CD14-positive monocyte (primary cell): ENCODE measurements around the gene REEP2. TPM values are rescaled to one million over a fixed set of nuclear protein-coding genes. Genes with fewer than 3 reads are reported as not detected.

Source experiments
- DNase-seq, 3 donors: peaks; one replicate each; pipeline ENCODE4 v3.0.0-alpha.2; 2011 to 2022
- H2AFZ ChIP-seq: 2 replicates; pipeline ENCODE4 v1.6.0; 2012; ENCODE audit warnings: mild to moderate bottlenecking, low read depth, low read length, inconsistent platforms; ENCODE audit not compliant: insufficient read depth, poor library complexity, severe bottlenecking
- H3K27ac ChIP-seq, 2 donors: 1 replicate in 1 of 2; 2 replicates in 1 of 2; pipeline ENCODE4 v1.5.1; 2012 to 2013; ENCODE audit warnings: low read length in 2 of 2, control low read depth in 1 of 2, inconsistent platforms in 1 of 2, low read depth in 1 of 2, mild to moderate bottlenecking in 1 of 2
- H3K27me3 ChIP-seq, 2 donors: one replicate each; pipeline versions ENCODE4 v1.6.0 to v1.6.1; 2011 to 2013; ENCODE audit warnings: low read length in 2 of 2; ENCODE audit not compliant: control insufficient read depth in 2 of 2, insufficient read depth in 2 of 2
- H3K36me3 ChIP-seq, 2 donors: replicated peaks in 1 of 2; 1 replicate in 1 of 2; 2 replicates in 1 of 2; pipeline versions ENCODE4 v1.5.1 to v1.6.1; 2012 to 2013; ENCODE audit warnings: low read length in 2 of 2, control low read depth in 1 of 2, inconsistent platforms in 1 of 2, mild to moderate bottlenecking in 1 of 2; ENCODE audit not compliant: insufficient read depth in 2 of 2, control insufficient read depth in 1 of 2
- H3K4me1 ChIP-seq, 2 donors: 1 replicate in 1 of 2; 2 replicates in 1 of 2; pipeline versions ENCODE4 v1.5.1 to v1.6.1; 2012 to 2013; ENCODE audit warnings: low read length in 2 of 2, control low read depth in 1 of 2, inconsistent platforms in 1 of 2, mild to moderate bottlenecking in 1 of 2, moderate library complexity in 1 of 2; ENCODE audit not compliant: insufficient read depth in 2 of 2, control insufficient read depth in 1 of 2
- H3K4me2 ChIP-seq: replicated peaks from 2 replicates; pipeline ENCODE3; 2012; ENCODE audit warnings: low read length, moderate library complexity, mild to moderate bottlenecking; ENCODE audit not compliant: poor library complexity, severe bottlenecking; ENCODE audit errors: extremely low read depth
- H3K4me3 ChIP-seq, 3 experiments: fragments of 200-600 bp in 1 of 3; sonication (generic) in 1 of 3; replicated peaks in 1 of 3; 1 replicate in 2 of 3; 2 replicates in 1 of 3; pipeline ENCODE4 v1.5.1; 2011 to 2013; ENCODE audit warnings: low read length in 3 of 3, mild to moderate bottlenecking in 3 of 3, control low read depth in 2 of 3, low read depth in 2 of 3, inconsistent platforms in 1 of 3, moderate library complexity in 1 of 3
- H3K79me2 ChIP-seq: 2 replicates; pipeline ENCODE4 v1.6.0; 2012; ENCODE audit warnings: mild to moderate bottlenecking, control low read depth, inconsistent platforms, low read length, moderate library complexity; ENCODE audit not compliant: insufficient read depth
- H3K9ac ChIP-seq: 2 replicates; pipeline ENCODE4 v1.6.0; 2017; ENCODE audit warnings: low read length, mild to moderate bottlenecking; ENCODE audit not compliant: insufficient read depth, poor library complexity, severe bottlenecking
- H3K9me3 ChIP-seq, 2 donors: replicated peaks in 1 of 2; 1 replicate in 1 of 2; 2 replicates in 1 of 2; pipeline versions ENCODE4 v1.5.1 to v1.6.1; 2012 to 2013; ENCODE audit warnings: low read length in 2 of 2, control low read depth in 1 of 2; ENCODE audit not compliant: control insufficient read depth in 1 of 2, insufficient read depth in 1 of 2
- H4K20me1 ChIP-seq: 2 replicates; pipeline ENCODE4 v1.6.0; 2012; ENCODE audit warnings: mild to moderate bottlenecking, low read length, control low read depth, moderate library complexity; ENCODE audit not compliant: insufficient read depth
- H3K27ac Mint-ChIP-seq, 7 donors: one replicate each; pipeline ENCODE4 v1.8.0; 2020; ENCODE audit warnings: mild to moderate bottlenecking in 7 of 7, mixed read lengths in 7 of 7, moderate library complexity in 6 of 7, inconsistent platforms in 2 of 7
- H3K27me3 Mint-ChIP-seq, 3 donors: one replicate each; pipeline ENCODE4 v1.8.0; 2021 to 2022; ENCODE audit warnings: low read depth in 3 of 3, mild to moderate bottlenecking in 3 of 3, mixed read lengths in 3 of 3, moderate library complexity in 3 of 3, inconsistent platforms in 1 of 3
- H3K36me3 Mint-ChIP-seq, 2 donors: one replicate each; pipeline ENCODE4 v1.8.0; 2020; ENCODE audit warnings: mixed read lengths in 2 of 2, inconsistent platforms in 1 of 2, mild to moderate bottlenecking in 1 of 2
- H3K4me1 Mint-ChIP-seq: one replicate; pipeline ENCODE4 v1.8.0; 2020; ENCODE audit warnings: mild to moderate bottlenecking, mixed read lengths
- H3K4me3 Mint-ChIP-seq, 2 donors: one replicate each; pipeline ENCODE4 v1.8.0; 2020; ENCODE audit warnings: mild to moderate bottlenecking in 2 of 2, mixed read lengths in 2 of 2, moderate library complexity in 1 of 2
- H3K9me3 Mint-ChIP-seq, 7 donors: one replicate each; pipeline ENCODE4 v1.8.0; 2020 to 2022; ENCODE audit warnings: mixed read lengths in 7 of 7, mild to moderate bottlenecking in 6 of 7, moderate library complexity in 6 of 7, inconsistent platforms in 2 of 7
- CTCF ChIP-seq: fragments of 200-600 bp; IDR thresholded peaks from one replicate; pipeline ENCODE4 v1.8.0; 2022; ENCODE audit warnings: antibody characterized with exemption, mild to moderate bottlenecking
- WGBS: methylation state at CpG from one replicate; pipeline ENCODE4 v1.1.5; 2013; ENCODE audit warnings: missing lambda C conversion rate; ENCODE audit not compliant: insufficient coverage; 5-methylcytosine and 5-hydroxymethylcytosine counted together
- intact Hi-C, 2 donors: fragments of 100-400 bp; cut with micrococcal nuclease; formaldehyde crosslinking; loops; one replicate each; pipeline versions ENCODE4 v1.15.0 to v1.15.1; 2023
- polyA plus RNA-seq, 3 donors: library from polyadenylated mRNA; depleted of rRNA in 1 of 3; unstranded in 2 of 3; stranded (reverse) in 1 of 3; fragments of 300-500 nt in 2 of 3; fragments of >200 nt in 1 of 3; fragmentation: Illumina TruSeq in 2 of 3; gene quantifications; 1 replicate in 2 of 3; 2 replicates in 1 of 3; pipeline ENCODE4 v1.2.3, GENCODE V29; 2012 to 2021

REEP2 gene
- polyA plus RNA-seq, 3 donors = not detected

GRCh38 chr5:138454121-138454520 is 15.3 kb downstream of the REEP2 start:
- H3K9me3 ChIP-seq = no peaks in the 10 kb centered on the region
- no peaks in the 10 kb centered on the region for H4K20me1 ChIP-seq
- no peaks in the 10 kb centered on the region for H3K79me2 ChIP-seq
- peaks cover 0 to 1% (median 0%) of the 10 kb centered on the region in 7 donors for H3K9me3 Mint-ChIP-seq
- no peak overlapping the region for H3K27ac ChIP-seq
- no peaks in the 10 kb centered on the region for H3K36me3 ChIP-seq
- no peak overlapping the region for H2AFZ ChIP-seq
- H3K4me3 Mint-ChIP-seq = no peak overlapping the region
- 93% methylated on average over 3 of the region's 8 CpGs for WGBS
- peaks cover 20% of the 10 kb centered on the region for H3K4me1 Mint-ChIP-seq
- no peak overlapping the region for H3K4me2 ChIP-seq
- no peak overlapping the region for H3K9ac ChIP-seq
- intact Hi-C loops = no loop called here
- H3K4me3 ChIP-seq = no peak overlapping the region
- peaks cover 4 to 14% (median 6%) of the 10 kb centered on the region in 3 donors for H3K27me3 Mint-ChIP-seq
- no peak for DNase-seq
- no peak for TF ChIP-seq CTCF
- H3K27me3 ChIP-seq = no peaks in the 10 kb centered on the region
- no peak overlapping the region for H3K27ac Mint-ChIP-seq
- H3K4me1 ChIP-seq = peaks cover 13 to 15% of the 10 kb centered on the region in 2 donors
- peaks cover 0 to 6% of the 10 kb centered on the region in 2 donors for H3K36me3 Mint-ChIP-seq

GRCh38 chr5:138455232-138455930 is 16.5 kb downstream of the REEP2 start:
- peaks cover 18 to 20% of the 10 kb centered on the region in 2 donors for H3K4me1 ChIP-seq
- TF ChIP-seq CTCF = no peak
- peaks cover 0 to 7% of the 10 kb centered on the region in 2 donors for H3K36me3 Mint-ChIP-seq
- no peak overlapping the region for H3K9ac ChIP-seq
- 94% methylated on average over 10 of the region's 11 CpGs for WGBS
- no peaks in the 10 kb centered on the region for H3K9me3 ChIP-seq
- no peak overlapping the region for H2AFZ ChIP-seq
- H3K9me3 Mint-ChIP-seq = peaks cover 0 to 1% (median 0%) of the 10 kb centered on the region in 7 donors
- H3K79me2 ChIP-seq = no peaks in the 10 kb centered on the region
- H3K4me2 ChIP-seq = no peak overlapping the region
- DNase-seq = no peak
- intact Hi-C loops = no loop called here
- H3K4me1 Mint-ChIP-seq = peaks cover 23% of the 10 kb centered on the region
- H3K36me3 ChIP-seq = no peaks in the 10 kb centered on the region
- H3K27ac ChIP-seq = no peak overlapping the region
- no peak overlapping the region for H3K27ac Mint-ChIP-seq
- no peak overlapping the region for H3K4me3 ChIP-seq
- no peak overlapping the region for H3K4me3 Mint-ChIP-seq
- H4K20me1 ChIP-seq = no peaks in the 10 kb centered on the region
- no peaks in the 10 kb centered on the region for H3K27me3 ChIP-seq
- H3K27me3 Mint-ChIP-seq = peaks cover 4 to 13% (median 7%) of the 10 kb centered on the region in 3 donors
